Uterus (tissue), 2 donors: ENCODE results near the gene TXLNG.

ENCODE experiments used
- POLR2A ChIP-seq, 2 donors: fragments of 450-650 bp; IDR thresholded peaks; one replicate each; pipeline ENCODE4 v1.6.1; 2016; ENCODE audit warnings: antibody characterized with exemption in 2 of 2, mild to moderate bottlenecking in 1 of 2, moderate library complexity in 1 of 2
- TF ChIP-seq, protein P1 (sequence below), 4 experiments: fragments of 200-600 bp in 2 of 4; fragments of 450-650 bp in 2 of 4; sonication (generic) in 2 of 4; IDR thresholded peaks; one replicate each; pipeline ENCODE4 v1.5.1; 2016 to 2019; ENCODE audit warnings: antibody characterized with exemption in 4 of 4, mild to moderate bottlenecking in 2 of 4, moderate library complexity in 1 of 4

DNA sequence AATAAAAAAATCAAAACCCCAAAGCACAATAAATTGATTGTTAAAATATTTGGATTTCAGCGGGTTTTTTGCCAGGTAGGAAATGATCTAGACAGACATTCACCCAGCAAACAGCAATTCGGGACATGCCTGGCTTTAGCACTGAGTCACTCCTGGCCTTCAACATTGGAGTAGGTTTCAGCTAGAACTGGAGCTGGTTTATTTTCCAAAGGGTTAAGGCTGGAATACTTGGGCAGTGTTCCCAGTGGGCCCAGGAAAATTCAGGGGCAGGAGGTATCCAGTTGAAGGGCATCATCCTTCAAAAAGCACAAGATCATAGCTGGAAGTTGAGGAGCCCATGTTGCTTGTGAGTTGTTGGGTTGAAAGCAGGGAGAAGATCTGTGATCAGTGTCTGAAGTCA lies 41.0 kb downstream of the TXLNG start:
- TF ChIP-seq, protein P1, sequence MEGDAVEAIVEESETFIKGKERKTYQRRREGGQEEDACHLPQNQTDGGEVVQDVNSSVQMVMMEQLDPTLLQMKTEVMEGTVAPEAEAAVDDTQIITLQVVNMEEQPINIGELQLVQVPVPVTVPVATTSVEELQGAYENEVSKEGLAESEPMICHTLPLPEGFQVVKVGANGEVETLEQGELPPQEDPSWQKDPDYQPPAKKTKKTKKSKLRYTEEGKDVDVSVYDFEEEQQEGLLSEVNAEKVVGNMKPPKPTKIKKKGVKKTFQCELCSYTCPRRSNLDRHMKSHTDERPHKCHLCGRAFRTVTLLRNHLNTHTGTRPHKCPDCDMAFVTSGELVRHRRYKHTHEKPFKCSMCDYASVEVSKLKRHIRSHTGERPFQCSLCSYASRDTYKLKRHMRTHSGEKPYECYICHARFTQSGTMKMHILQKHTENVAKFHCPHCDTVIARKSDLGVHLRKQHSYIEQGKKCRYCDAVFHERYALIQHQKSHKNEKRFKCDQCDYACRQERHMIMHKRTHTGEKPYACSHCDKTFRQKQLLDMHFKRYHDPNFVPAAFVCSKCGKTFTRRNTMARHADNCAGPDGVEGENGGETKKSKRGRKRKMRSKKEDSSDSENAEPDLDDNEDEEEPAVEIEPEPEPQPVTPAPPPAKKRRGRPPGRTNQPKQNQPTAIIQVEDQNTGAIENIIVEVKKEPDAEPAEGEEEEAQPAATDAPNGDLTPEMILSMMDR (IDR thresholded peaks at IDR 0.05): no peak
- no peak for TF ChIP-seq POLR2A (IDR thresholded peaks at IDR 0.05)
